Left lung (tissue), 10 donors: ENCODE results near the gene KIAA1671. TPM values are rescaled to one million over a fixed set of nuclear protein-coding genes. Genes with fewer than 3 reads are reported as not detected.

Experiments
- ATAC-seq: fragments of 200-7000 bp; cut with Tn5 transposase; one replicate; pipeline ENCODE4 v1.9.1; 2020; ENCODE audit warnings: moderate library complexity
- DNase-seq, 4 donors: peaks; one replicate each; pipeline ENCODE4 v3.0.0-alpha.2; 2013 to 2020
- H3K27ac ChIP-seq, 2 donors: fragments of 200-600 bp; sonication (generic) in 1 of 2; one replicate each; pipeline versions ENCODE4 v1.5.0 to v1.8.0; 2020 to 2021
- H3K27me3 ChIP-seq, 2 donors: fragments of 200-600 bp; sonication (generic) in 1 of 2; one replicate each; pipeline versions ENCODE4 v1.5.0 to v1.8.0; 2020 to 2021
- H3K36me3 ChIP-seq, 2 donors: fragments of 200-600 bp; sonication (generic) in 1 of 2; one replicate each; pipeline versions ENCODE4 v1.5.0 to v1.8.0; 2020 to 2021
- H3K4me1 ChIP-seq, 2 donors: fragments of 200-600 bp; one replicate each; pipeline ENCODE4 v1.8.0; 2021
- H3K4me3 ChIP-seq, 2 donors: fragments of 200-600 bp; sonication (generic) in 1 of 2; one replicate each; pipeline versions ENCODE4 v1.5.0 to v1.8.0; 2020 to 2021; ENCODE audit warnings: mild to moderate bottlenecking in 1 of 2
- H3K9me3 ChIP-seq, 2 donors: fragments of 200-600 bp; sonication (generic) in 1 of 2; one replicate each; pipeline versions ENCODE4 v1.5.0 to v1.8.0; 2020 to 2021
- intact Hi-C, 2 donors: fragments of 100-400 bp; cut with DNase I; formaldehyde crosslinking; loops; one replicate each; pipeline versions ENCODE4 v1.11.2 to v1.14.2; 2022
- polyA plus RNA-seq, 6 donors: library from polyadenylated mRNA; unstranded; fragments of 120-200 nt; gene quantifications; one replicate each; pipeline ENCODE4 v1.2.1, GENCODE V29; 2013; ENCODE audit not compliant: insufficient read length in 6 of 6
- total RNA-seq, 2 donors: library from RNA; stranded (reverse); fragmentation: NEBNext Ultra II Directional; extraction: Animal tissue kit (Norgen Biotek cat#: 25700); gene quantifications; one replicate each; pipeline ENCODE4 v1.2.1, GENCODE V29; 2021
- TF ChIP-seq, protein P1 (sequence below), 2 donors: fragments of 200-600 bp; sonication (generic) in 1 of 2; IDR thresholded peaks; one replicate each; pipeline versions ENCODE4 v1.5.0 to v1.8.0; 2021; ENCODE audit warnings: antibody characterized with exemption in 2 of 2
- donor health status: DM: no; HTN: yes; CAD: no.
- donor health status: DM: no; HTN: no; CAD: no.

KIAA1671 gene
- total and polyA plus RNA-seq, 8 donors: 19.4 to 35.0 (median 23.4) TPM

DNA sequence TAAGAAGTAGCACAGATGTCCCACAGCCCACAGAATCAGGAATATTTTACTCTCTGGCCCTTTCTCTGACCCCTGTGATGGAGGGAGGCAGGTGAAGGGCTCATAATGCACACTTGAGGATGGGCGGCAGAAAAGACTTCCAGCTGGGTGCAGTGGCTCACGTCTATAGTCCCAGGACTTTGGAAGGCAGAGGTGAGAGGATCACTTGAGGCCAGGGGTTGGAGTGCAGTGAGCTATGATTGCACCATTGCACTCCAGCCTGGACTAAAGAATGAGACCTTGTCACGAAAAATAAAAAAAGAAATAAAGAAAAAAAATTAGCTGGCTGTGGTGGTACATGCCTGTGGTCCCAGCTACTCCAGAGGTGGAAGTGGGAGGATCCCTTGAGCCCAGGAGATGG, 233.6 kb downstream of the KIAA1671 start:
- H3K27ac ChIP-seq: no peak overlapping the region
- no peaks in the 10 kb centered on the region for H3K9me3 ChIP-seq
- H3K4me1 ChIP-seq: peaks cover 0 to 5% of the 10 kb centered on the region in 2 donors
- peaks cover 0 to 36% of the 10 kb centered on the region in 2 donors for H3K36me3 ChIP-seq
- TF ChIP-seq, protein P1, sequence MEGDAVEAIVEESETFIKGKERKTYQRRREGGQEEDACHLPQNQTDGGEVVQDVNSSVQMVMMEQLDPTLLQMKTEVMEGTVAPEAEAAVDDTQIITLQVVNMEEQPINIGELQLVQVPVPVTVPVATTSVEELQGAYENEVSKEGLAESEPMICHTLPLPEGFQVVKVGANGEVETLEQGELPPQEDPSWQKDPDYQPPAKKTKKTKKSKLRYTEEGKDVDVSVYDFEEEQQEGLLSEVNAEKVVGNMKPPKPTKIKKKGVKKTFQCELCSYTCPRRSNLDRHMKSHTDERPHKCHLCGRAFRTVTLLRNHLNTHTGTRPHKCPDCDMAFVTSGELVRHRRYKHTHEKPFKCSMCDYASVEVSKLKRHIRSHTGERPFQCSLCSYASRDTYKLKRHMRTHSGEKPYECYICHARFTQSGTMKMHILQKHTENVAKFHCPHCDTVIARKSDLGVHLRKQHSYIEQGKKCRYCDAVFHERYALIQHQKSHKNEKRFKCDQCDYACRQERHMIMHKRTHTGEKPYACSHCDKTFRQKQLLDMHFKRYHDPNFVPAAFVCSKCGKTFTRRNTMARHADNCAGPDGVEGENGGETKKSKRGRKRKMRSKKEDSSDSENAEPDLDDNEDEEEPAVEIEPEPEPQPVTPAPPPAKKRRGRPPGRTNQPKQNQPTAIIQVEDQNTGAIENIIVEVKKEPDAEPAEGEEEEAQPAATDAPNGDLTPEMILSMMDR (IDR thresholded peaks at IDR 0.05): no peak
- intact Hi-C loops: no loop called here
- no peak for DNase-seq
- H3K4me3 ChIP-seq: no peak overlapping the region
- ATAC-seq: no peak
- H3K27me3 ChIP-seq: no peaks in the 10 kb centered on the region

DNA sequence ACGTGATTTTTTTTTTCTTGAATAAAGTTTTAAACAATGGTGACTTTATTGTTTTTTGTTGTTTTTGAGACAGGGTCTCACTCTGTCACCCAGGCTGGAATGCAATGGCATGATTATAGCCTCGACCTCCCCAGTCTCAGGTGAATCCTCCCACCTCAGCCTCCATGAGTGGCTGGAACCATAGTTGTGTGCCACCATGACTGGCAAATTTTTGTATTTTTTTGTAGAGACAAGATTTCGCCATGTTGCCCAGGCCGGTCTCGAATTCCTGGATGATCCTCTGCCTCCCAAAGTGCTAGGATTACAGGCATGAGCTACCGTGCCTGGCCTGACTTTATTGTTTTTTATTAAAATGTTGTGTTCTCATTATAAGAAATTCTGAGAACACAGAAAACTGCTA, 235.0 kb downstream of the KIAA1671 start:
- H3K27me3 ChIP-seq: no peaks in the 10 kb centered on the region
- H3K9me3 ChIP-seq: no peaks in the 10 kb centered on the region
- H3K36me3 ChIP-seq: peaks cover 0 to 39% of the 10 kb centered on the region in 2 donors
- no peak overlapping the region for H3K27ac ChIP-seq
- intact Hi-C loops: no loop called here
- H3K4me1 ChIP-seq: peaks cover 0 to 4% of the 10 kb centered on the region in 2 donors
- TF ChIP-seq, protein P1 (IDR thresholded peaks at IDR 0.05): no peak
- DNase-seq: no peak
- no peak for ATAC-seq
- no peak overlapping the region for H3K4me3 ChIP-seq

DNA sequence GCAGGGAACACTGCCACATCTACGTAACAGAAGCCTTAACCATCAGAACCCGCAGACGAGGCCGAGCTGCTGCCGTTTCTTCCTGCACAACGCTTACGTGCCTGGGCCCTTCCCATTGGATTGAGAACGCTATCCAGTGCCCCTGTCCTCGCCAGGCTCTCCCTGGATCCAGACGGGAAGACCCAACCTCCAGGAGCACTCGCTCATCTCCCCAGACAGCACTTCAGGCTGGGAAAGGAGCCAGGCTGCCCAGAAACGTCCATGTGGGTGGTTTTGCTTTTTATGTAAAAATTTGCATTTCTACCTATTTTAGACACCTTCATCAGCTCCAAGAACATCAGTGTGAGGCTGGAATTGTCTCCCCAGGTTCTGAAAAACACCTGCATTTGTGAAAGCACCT, 239.9 kb downstream of the KIAA1671 start:
- H3K36me3 ChIP-seq: peaks cover 0 to 46% of the 10 kb centered on the region in 2 donors
- no peaks in the 10 kb centered on the region for H3K9me3 ChIP-seq
- no peak overlapping the region for H3K4me3 ChIP-seq
- intact Hi-C loops: no loop called here
- no peak overlapping the region for H3K27ac ChIP-seq
- no peak for ATAC-seq
- TF ChIP-seq, protein P1 (IDR thresholded peaks at IDR 0.05): no peak
- DNase-seq: no peak
- H3K4me1 ChIP-seq: no peaks in the 10 kb centered on the region
- H3K27me3 ChIP-seq: no peaks in the 10 kb centered on the region

DNA sequence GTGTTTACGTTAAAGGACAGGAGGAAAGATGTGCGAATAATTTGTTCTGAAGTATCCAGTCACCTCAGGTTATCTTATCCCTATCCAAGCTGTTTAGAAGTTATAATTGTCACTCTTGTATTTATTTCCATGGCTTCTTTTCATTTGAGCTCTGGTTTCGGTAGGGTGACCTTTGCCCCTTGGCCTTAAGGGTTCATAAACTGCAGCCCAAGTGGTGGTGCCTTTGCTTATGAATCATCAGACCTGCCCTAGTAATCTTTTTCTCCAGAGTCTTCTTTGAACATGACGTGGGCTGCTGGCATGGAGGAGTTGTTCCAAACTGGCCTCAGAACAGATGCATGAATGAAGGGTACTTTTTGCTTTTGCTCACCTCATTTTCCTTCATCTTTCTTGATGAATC, 240.6 kb downstream of the KIAA1671 start:
- DNase-seq (no peak), ATAC-seq (no peak)
- intact Hi-C loops: no loop called here
- no peak overlapping the region for H3K27ac ChIP-seq
- H3K4me3 ChIP-seq: no peak overlapping the region
- TF ChIP-seq, protein P1 (IDR thresholded peaks at IDR 0.05): no peak
- peaks cover 0 to 49% of the 10 kb centered on the region in 2 donors for H3K36me3 ChIP-seq
- no peaks in the 10 kb centered on the region for H3K27me3 ChIP-seq
- H3K9me3 ChIP-seq: no peaks in the 10 kb centered on the region
- no peaks in the 10 kb centered on the region for H3K4me1 ChIP-seq

DNA sequence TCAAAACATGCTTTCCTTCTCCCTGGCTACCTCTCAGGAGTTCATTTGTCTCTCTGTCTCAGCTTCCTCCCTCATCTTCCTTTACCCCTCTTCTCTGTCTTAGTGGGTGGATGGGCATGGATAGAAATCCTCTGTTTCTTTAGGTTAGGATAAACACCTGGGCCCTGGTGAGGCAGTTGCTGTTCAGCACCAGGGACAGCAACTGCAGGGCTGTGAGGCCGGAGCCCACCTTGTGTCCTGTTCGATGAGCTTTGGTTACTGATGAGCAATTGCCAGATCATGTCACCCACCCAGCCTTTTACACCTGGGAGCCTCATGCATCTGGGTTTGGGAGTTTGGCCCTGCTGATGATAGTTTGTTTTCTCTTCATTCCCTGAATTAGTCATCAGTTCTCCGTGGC, 241.0 kb downstream of the KIAA1671 start:
- H3K36me3 ChIP-seq: peaks cover 0 to 49% of the 10 kb centered on the region in 2 donors
- intact Hi-C loops: no loop called here
- no peak overlapping the region for H3K4me3 ChIP-seq
- no peaks in the 10 kb centered on the region for H3K27me3 ChIP-seq
- TF ChIP-seq, protein P1 (IDR thresholded peaks at IDR 0.05): no peak
- H3K9me3 ChIP-seq: no peaks in the 10 kb centered on the region
- DNase-seq: no peak
- H3K4me1 ChIP-seq: no peaks in the 10 kb centered on the region
- no peak for ATAC-seq
- H3K27ac ChIP-seq: no peak overlapping the region
